ENCODE results near the gene IRAG1. TPM values are rescaled to one million over a fixed set of nuclear protein-coding genes. Genes with fewer than 3 reads are reported as not detected.

IRAG1 gene
- total RNA-seq, 1 experiment from 2014 or later = 0.64 TPM

- Histone ChIP-seq H3K4me1 (peaks cover 7% of the 10 kb centered on the region), H3K27me3 (replicated peaks; ENCODE audit: control insufficient read depth, insufficient read depth, low read length) (no peaks in the 10 kb centered on the region), H3K9me3 (no peaks in the 10 kb centered on the region), H3K4me3 (ENCODE audit: low read depth, low read length) (no peak overlapping the region), H3K36me3 (ENCODE audit: control insufficient read depth, insufficient read depth, low read length) (no peaks in the 10 kb centered on the region)
- no peak for DNase-seq
- Mint-ChIP-seq H3K27ac (ENCODE audit: unreplicated experiment) (no peak overlapping the region), H3K36me3 (ENCODE audit: insufficient read depth, unreplicated experiment) (no peaks in the 10 kb centered on the region), H3K9me3 (ENCODE audit: unreplicated experiment) (peaks cover 14% of the 10 kb centered on the region), H3K4me3 (ENCODE audit: unreplicated experiment) (no peak overlapping the region), H3K27me3 (ENCODE audit: insufficient read depth, unreplicated experiment) (no peaks in the 10 kb centered on the region), H3K4me1 (ENCODE audit: low read depth, unreplicated experiment) (peaks cover 8% of the 10 kb centered on the region)
- ChIA-PET CTCF (no interaction called here), POLR2A (no interaction called here)
- TF ChIP-seq, protein P1, sequence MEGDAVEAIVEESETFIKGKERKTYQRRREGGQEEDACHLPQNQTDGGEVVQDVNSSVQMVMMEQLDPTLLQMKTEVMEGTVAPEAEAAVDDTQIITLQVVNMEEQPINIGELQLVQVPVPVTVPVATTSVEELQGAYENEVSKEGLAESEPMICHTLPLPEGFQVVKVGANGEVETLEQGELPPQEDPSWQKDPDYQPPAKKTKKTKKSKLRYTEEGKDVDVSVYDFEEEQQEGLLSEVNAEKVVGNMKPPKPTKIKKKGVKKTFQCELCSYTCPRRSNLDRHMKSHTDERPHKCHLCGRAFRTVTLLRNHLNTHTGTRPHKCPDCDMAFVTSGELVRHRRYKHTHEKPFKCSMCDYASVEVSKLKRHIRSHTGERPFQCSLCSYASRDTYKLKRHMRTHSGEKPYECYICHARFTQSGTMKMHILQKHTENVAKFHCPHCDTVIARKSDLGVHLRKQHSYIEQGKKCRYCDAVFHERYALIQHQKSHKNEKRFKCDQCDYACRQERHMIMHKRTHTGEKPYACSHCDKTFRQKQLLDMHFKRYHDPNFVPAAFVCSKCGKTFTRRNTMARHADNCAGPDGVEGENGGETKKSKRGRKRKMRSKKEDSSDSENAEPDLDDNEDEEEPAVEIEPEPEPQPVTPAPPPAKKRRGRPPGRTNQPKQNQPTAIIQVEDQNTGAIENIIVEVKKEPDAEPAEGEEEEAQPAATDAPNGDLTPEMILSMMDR (IDR thresholded peaks at IDR 0.05; ENCODE audit: insufficient read depth in 1 of 2, low read depth in 1 of 2, low read length in 1 of 2, severe bottlenecking in 1 of 2, unreplicated experiment in 1 of 2) = no peak
- no TSS peak for BruUV-seq (replicated peaks)
- intact Hi-C loops (cut with micrococcal nuclease; ENCODE audit: unreplicated experiment) = no loop called here
These were observed 18.6 kb downstream of the IRAG1 start for GRCh38 chr11:10674911-10675440.

DNA sequence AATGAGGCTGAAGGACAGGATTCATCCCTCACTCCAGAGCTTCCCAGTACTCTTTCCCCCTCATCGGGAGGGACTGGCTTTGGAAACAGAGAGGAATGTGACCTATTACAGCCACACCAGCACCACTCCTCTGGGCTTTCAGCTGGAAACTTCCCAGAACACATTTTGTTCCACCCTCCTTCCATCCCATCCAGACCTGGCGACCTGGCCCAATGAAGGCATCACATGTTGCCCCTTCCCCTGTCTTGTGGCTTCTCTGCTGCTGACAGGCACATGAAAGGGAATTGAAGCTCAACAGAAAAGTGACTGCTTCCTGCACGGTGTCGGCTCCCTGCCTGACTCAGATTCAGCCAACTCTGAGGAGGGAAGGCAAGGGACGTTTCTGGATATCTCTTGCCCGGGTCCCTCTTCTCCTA is 19.1 kb downstream of the IRAG1 start:
- Mint-ChIP-seq H3K4me1 (ENCODE audit: low read depth, unreplicated experiment) (peaks cover 14% of the 10 kb centered on the region), H3K36me3 (ENCODE audit: insufficient read depth, unreplicated experiment) (no peaks in the 10 kb centered on the region), H3K27me3 (ENCODE audit: insufficient read depth, unreplicated experiment) (no peaks in the 10 kb centered on the region), H3K9me3 (ENCODE audit: unreplicated experiment) (peaks cover 14% of the 10 kb centered on the region), H3K27ac (ENCODE audit: unreplicated experiment) (no peak overlapping the region), H3K4me3 (ENCODE audit: unreplicated experiment) (no peak overlapping the region)
- Histone ChIP-seq H3K27me3 (replicated peaks; ENCODE audit: control insufficient read depth, insufficient read depth, low read length) (no peaks in the 10 kb centered on the region), H3K9me3 (no peaks in the 10 kb centered on the region), H3K4me1 (peaks cover 12% of the 10 kb centered on the region), H3K36me3 (ENCODE audit: control insufficient read depth, insufficient read depth, low read length) (no peaks in the 10 kb centered on the region), H3K4me3 (ENCODE audit: low read depth, low read length) (no peak overlapping the region)
- CTCF ChIA-PET = no interaction called here
- POLR2A ChIA-PET = no interaction called here
- DNase-seq = no peak
- TF ChIP-seq, protein P1 (IDR thresholded peaks at IDR 0.05; ENCODE audit: insufficient read depth in 1 of 2, low read depth in 1 of 2, low read length in 1 of 2, severe bottlenecking in 1 of 2, unreplicated experiment in 1 of 2) = no peak
- intact Hi-C loops (cut with micrococcal nuclease; ENCODE audit: unreplicated experiment) = no loop called here
- no TSS peak for BruUV-seq (replicated peaks)

DNA sequence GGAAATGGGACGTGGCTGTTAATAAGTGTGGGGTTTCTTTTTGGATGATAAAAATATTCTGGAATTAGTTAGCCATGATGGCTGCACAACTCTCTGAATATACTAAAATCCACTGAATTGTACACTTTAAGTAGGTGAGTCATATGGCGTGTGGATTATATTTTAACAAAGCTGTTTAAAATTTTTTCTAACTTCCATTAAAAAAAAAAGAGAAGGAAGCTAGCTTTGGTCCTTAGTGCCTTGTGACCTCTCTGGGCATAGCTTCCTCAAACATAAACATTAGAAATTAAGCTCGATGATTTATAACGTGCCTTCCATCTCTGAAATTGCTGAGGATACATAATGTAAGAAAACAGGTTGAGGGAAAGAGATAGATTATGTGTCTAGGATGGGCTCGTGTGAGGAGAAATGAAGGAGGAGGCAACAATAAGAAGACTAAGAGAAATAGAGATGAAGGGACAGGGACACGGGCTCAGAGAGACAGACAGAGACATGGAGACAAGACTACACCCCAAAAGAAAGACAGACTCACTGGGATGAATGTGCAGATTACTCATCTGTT is 20.0 kb downstream of the IRAG1 start:
- Mint-ChIP-seq H3K36me3 (ENCODE audit: insufficient read depth, unreplicated experiment) (no peaks in the 10 kb centered on the region), H3K27ac (ENCODE audit: unreplicated experiment) (no peak overlapping the region), H3K4me1 (ENCODE audit: low read depth, unreplicated experiment) (peaks cover 22% of the 10 kb centered on the region), H3K27me3 (ENCODE audit: insufficient read depth, unreplicated experiment) (no peaks in the 10 kb centered on the region), H3K4me3 (ENCODE audit: unreplicated experiment) (no peak overlapping the region), H3K9me3 (ENCODE audit: unreplicated experiment) (peaks cover 14% of the 10 kb centered on the region)
- DNase-seq = no peak
- ChIA-PET POLR2A (no interaction called here), CTCF (no interaction called here)
- Histone ChIP-seq H3K4me1 (peaks cover 21% of the 10 kb centered on the region), H3K9me3 (no peaks in the 10 kb centered on the region), H3K4me3 (ENCODE audit: low read depth, low read length) (no peak overlapping the region), H3K36me3 (ENCODE audit: control insufficient read depth, insufficient read depth, low read length) (no peaks in the 10 kb centered on the region), H3K27me3 (replicated peaks; ENCODE audit: control insufficient read depth, insufficient read depth, low read length) (no peaks in the 10 kb centered on the region)
- BruUV-seq (replicated peaks) = no TSS peak
- TF ChIP-seq, protein P1 (IDR thresholded peaks at IDR 0.05; ENCODE audit: insufficient read depth in 1 of 2, low read depth in 1 of 2, low read length in 1 of 2, severe bottlenecking in 1 of 2, unreplicated experiment in 1 of 2) = no peak
- intact Hi-C loops (cut with micrococcal nuclease; ENCODE audit: unreplicated experiment) = no loop called here
